GM19239 (cell line): Measurements from ENCODE around the gene ARRB2.
"Not testable (repeated sequence)": the region's sequence is repeated elsewhere in the genome, so short reads cannot be mapped to it uniquely, and the experiment has no call there.

ENCODE experiments used
- DNase-seq: peaks from one replicate; pipeline ENCODE4 v3.0.0; 2011; ENCODE audit warnings: low spot score; ENCODE audit not compliant: insufficient read length
- FAIRE-seq: peaks from 2 replicates; lab custom pipeline; 2011; peaks lifted over from hg19 to GRCh38; lab: Jason Lieb, UNC

ARRB2 gene

DNA sequence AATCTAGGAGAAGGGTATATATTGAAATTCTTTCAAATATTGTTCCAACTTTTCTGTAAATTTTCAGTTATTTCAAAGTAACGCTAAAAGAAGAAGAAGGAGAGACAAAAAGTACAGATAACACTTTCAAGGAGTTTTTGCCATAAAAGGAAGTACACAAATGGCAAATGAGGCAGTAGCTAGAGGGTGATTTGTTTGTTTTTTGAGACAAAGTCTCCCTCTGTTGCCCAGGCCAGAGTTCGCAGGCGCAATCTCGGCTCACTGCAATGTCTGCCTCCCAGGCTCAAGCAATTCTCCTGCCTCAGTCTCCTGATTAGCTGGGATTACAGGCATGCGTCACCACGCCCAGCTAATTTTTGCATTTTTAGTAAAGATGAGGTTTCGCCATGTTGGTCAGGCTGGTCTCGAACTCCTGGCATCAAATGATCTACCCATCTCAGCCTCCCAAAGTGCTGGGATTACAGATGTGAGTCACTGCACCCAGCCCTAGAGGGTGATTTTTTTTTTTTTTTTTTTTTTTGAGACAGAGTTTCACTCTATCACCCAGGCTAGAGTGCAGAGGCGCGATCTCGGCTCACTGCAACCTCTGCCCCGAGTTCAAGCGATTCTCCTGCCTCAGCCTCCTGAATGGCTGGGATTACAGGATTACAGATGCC is 10.9 kb upstream of the ARRB2 start:
- not testable (repeated sequence) for DNase-seq, FAIRE-seq

DNA sequence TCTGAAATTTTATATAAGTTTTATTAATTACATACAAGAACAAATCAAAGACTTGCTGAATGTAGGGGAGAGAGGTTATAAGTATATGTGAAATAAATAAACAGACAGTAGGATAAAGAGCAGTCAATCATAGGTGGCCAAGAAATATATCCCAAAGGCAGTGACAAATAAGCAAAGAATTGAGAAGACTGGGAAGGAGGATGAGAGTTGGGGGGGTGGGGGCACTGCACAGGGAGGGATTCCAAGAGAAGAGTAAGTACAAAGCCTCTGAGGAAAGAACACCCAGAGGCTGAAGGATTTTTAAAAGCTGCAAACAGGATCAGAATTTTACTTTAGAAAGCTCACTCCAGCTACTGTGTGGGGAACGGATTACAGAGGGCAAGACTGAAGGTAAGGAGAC is 9.3 kb upstream of the ARRB2 start:
- no peak for DNase-seq
- FAIRE-seq = no peak

DNA sequence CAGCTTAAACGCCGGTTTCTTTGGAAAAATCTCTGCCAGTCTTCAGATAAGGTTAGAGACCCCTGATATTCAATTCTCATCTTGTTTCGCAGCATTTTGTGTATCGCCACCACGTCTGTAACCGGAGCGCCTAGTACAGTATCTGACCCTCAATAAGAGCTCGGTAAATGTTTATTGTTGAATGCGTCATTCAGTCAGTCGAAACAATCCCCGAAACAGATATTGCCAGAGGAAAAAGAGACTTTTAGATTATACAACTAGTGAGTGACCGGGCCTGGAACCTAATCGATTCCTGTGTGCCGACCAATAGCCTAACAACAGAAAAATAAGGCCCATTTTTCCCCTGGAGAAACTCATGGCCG is 7.1 kb upstream of the ARRB2 start:
- FAIRE-seq = peak; percentile 21

DNA sequence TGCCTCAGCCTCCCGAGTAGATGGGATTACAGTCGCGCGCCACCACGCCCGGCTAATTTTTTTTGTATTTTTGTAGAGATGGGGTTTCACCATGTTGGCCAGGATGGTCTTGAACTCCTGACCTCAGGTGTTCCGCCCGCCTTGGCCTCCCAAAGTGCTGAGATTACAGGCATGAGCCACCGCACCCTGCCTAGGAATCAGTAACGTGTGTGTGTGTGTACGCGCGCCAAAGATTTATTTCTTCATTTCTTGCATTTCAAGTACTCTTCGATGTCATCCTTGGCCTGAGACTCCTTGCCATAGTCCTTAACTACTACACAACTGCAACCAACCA is 5.9 kb upstream of the ARRB2 start:
- not testable (repeated sequence) for FAIRE-seq, DNase-seq

More for the DNA sequence above, 7.1 kb upstream of the ARRB2 start:
- DNase-seq = no peak

DNA sequence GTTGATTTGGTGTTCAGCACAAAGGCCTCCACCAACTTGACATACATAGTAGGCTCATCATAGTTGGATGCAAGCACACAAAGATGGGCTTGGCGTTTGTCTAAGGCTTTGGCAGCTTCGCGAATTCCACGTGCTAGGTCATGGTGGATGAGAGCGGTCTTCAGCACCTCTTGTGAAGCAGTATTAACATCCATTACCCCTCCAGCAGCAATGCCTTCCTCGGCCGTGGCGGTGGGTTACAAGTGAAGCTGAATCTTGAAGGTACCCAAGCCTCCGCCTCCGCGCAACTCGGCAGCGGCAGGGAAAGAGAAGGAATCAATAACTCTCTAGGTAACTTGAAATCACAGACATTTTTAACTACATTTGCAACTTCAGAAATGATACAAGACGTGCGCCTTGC is 5.4 kb upstream of the ARRB2 start:
- FAIRE-seq = peak; percentile 61

DNA sequence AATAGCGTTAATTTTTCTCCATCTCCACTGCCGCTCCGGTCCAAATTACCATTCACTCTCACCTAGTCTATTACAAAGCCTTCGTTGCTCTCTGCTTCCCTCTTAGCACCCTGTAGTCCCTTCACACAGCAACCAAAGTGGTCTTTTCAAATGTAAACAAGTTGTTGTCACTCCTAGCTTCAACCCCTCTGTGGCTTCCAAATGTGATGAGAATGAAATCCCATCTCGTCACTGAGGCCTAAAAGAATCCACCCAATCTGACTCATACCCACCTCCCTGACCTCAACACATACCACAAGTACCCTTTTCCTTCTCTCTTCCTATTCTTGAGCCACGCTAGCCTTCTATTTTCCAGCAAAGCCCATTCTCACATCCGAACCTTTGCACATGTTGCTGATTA is 4.3 kb upstream of the ARRB2 start:
- FAIRE-seq (no peak), DNase-seq (no peak)

More for the DNA sequence above, 5.4 kb upstream of the ARRB2 start:
- no peak for DNase-seq

DNA sequence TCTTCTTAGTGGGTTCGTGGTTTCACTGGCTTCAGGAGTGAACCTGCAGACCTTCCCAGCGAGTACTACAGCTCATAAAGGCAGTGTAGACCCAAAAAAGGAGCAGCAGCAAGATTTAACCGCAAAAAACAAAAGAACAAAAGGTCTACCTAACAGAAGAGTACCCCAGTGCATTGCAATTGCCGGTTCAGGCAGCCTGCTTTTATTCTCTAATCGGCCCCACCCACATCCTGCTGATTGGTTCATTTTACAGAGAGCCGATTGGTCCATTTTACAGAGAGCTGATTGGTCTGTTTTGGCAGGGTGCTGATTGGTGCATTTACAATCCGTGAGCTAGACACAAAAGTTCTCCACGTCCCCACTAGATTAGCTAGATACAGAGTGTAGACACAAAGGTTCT is 2.0 kb upstream of the ARRB2 start:
- FAIRE-seq (peak; percentile 44), DNase-seq (no peak)

DNA sequence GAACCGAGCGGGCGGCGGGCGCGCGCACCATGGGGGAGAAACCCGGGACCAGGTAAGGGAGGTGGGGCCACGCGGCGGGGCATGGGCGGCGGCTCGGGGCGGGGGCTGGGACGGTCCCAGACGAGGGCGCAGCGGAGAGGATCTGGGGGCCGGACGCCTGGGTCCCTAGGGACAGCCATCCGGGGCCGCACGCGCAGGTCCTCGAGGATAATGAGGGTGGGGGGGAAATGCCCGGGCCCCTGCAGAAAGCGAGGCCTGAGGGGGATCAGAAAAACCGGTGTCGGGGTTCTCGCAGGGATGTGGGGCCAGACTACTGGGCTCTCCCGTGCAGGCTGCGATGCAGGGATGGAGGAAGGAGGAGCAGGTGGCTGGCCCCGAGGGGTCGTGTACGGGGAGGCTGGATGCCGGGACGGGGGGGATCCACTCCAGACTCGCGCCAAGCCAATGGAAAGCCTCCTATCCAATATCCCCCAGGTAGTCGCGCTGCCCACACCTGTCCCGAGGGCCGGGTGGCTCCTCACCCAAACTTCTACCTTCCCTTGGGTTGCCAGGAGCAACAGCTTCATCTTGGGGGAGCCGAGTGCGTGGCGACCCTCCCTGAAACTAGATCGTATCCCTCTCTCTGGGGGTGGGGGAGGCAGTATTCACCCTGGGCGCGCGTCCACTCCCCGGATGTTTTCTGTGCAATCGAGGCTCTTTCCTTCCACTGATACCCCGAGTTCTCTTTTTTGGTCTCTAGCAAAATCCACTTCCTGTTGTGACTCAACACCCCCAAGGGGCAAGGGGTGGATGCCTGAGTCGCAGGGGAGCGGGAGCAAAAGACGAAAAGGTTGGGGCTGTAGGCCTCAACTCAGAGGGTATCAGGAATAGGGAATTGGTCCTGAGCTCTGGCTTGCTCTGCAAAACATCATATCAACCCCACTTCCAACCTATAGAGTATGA is 532 bp downstream of the ARRB2 start:
- DNase-seq = no peak
- peak; percentile 92 for FAIRE-seq

DNA sequence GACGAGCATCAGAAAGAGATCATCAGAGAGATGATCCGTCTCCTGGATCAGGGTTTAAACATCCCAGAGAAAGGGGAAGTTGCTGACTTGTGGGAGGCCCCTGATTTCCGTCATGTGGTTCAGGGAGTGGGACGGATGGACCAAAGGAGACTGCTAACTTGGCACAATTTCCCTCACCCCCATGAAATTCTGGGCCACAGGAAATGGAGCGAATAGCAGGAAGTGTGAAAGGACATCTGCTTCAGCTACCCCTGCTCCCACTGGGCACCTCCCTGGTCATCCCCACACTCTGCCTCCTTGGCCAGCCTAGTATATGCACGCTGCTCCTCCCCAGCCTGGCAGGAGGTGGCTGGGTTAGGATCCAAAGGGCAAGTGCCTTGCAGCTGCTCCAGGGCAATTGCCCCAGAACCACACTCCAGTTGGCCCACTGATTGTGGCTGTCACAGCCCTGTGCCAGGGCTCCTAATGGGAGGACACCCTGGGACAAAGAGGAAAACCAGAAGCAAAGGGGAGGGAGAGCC is 1.3 kb downstream of the ARRB2 start:
- DNase-seq = no peak
- FAIRE-seq = no peak

DNA sequence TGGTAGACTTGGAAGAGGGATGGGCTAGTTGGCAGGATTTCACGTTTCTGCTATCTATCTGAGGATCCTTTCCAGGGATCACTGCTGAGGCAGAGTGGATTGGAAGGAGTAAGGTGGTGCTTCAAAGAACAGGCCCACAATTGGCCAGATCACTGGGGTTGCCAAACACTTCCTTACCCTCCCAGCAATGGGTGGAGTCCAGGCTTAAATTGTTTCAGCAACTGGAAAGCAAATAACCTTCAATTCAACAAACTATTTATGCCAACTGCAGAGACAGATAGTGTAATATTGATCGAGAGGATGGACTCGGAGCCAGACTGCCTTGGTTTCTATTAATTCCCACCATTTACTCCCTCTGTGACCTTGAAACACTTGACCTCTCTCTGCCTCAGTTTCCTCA is 2.1 kb downstream of the ARRB2 start:
- DNase-seq = no peak
- FAIRE-seq = no peak

DNA sequence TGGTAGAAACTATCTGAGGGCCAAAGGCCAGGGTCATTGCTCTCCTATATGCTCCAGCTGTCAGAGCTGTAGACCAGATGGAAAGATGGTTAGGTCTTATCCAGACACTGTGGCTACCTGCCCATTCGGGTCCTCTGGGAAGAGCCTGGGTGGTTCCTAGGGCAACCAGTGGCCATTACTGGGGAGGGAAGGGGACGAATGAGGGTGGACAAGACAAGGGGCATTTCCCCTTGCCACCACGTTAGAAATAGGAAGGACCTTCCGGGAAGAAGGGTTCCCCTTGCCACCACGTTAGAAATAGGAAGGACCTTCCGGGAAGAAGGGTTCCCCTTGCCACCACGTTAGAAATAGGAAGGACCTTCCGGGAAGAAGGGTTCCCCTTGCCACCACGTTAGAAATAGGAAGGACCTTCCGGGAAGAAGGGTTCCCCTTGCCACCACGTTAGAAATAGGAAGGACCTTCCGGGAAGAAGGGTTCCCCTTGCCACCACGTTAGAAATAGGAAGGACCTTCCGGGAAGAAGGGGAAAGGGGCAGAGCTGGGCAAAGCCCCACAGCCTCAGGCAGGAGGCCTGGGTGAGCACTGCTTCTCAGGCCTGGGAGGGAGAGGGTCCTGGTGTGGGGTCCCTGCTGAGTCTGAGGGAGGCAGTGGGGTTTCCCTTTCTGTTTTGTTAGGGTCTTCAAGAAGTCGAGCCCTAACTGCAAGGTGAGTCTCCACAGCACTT is 4.1 kb downstream of the ARRB2 start:
- DNase-seq, FAIRE-seq: not testable (repeated sequence)

DNA sequence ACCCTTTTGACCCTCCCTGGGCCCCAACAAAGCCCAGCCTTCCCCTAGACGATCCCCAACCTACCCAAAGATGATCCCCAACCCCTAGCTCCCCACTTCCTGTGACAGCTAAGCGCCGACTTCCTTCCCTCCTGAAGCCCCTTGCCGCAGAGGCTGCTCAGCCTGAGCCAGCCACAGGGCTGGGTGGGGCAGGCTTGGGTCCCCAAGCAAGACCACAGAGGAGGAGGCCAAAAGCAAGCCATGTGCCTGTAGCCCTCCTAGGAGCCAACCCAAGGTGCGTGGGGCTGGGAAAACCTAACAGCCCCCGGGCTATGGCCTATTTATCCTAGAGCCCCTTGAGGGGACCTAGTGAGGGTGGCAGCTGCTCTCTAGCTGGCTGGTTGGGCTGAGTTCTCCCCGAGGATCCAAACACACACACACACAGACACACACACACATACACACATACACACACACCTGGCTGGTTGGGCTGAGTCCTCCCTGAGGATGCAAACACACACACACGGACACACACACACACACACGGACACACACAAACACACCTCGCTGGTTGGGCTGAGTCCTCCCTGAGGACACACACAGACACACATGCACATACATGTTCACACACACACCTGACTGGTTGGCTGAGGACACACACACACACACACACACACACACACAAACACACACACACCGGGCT is 4.8 kb downstream of the ARRB2 start:
- no peak for DNase-seq
- no peak for FAIRE-seq

DNA sequence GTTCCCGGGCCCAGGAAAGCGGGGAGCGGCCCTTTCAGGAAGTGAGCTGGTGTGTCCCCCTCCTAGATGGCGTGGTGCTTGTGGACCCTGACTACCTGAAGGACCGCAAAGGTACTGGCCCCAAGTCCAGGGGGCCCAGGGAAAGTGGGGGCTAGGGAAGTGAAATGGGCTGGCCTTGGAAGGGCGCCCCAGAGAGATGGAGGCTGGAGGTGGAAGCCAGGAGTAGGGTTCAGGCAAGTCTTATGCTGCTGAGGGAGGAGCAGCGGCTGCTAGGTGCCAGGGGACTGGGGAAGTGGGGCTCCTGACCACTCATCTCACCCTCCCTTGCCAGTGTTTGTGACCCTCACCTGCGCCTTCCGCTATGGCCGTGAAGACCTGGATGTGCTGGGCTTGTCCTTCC is 5.6 kb downstream of the ARRB2 start:
- DNase-seq (no peak), FAIRE-seq (no peak)

DNA sequence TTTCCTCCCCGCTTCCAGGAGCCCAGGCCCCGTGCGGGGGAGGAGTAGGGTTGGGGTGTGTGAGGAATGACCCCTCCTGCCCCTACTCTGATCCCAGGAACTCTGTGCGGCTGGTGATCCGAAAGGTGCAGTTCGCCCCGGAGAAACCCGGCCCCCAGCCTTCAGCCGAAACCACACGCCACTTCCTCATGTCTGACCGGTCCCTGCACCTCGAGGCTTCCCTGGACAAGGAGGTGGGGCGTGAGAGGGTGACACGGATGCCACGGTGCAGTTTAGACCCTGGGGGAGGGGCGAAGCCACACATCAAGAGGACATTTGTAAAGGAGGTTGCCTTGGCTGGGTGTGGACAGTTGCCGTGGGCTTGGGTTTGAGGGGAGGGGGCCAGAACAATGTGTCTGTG is 7.4 kb downstream of the ARRB2 start:
- no peak for DNase-seq
- FAIRE-seq = no peak

DNA sequence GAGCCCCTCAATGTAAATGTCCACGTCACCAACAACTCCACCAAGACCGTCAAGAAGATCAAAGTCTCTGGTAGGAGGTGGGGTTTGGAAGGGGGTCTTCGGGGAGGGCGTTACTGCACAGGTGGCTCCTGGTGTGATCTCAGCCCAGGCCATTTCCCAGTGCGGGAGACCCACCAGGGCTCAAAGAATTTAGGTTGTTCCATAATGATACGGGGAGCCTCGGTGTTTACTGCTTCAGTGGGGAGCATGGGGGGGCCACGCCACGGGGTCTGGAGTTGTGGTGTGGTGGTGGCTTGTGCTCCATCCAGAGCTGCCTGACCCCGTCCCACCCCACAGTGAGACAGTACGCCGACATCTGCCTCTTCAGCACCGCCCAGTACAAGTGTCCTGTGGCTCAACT is 7.8 kb downstream of the ARRB2 start:
- no peak for FAIRE-seq
- DNase-seq = no peak

DNA sequence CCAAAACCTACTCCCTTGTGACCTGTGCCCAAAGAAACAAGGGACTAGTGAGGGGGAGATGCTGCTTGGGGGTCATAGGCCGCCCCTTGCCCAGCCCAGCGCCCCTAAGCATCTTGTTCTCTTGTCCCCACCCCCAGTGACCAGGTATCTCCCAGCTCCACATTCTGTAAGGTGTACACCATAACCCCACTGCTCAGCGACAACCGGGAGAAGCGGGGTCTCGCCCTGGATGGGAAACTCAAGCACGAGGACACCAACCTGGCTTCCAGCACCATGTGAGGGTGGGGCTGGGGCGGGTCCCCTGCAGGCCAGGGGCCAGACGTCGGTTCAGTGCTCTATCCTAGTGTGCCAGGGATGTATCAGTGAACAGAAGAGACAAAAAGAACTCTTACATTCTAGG is 8.7 kb downstream of the ARRB2 start:
- no peak for FAIRE-seq
- no peak for DNase-seq

DNA sequence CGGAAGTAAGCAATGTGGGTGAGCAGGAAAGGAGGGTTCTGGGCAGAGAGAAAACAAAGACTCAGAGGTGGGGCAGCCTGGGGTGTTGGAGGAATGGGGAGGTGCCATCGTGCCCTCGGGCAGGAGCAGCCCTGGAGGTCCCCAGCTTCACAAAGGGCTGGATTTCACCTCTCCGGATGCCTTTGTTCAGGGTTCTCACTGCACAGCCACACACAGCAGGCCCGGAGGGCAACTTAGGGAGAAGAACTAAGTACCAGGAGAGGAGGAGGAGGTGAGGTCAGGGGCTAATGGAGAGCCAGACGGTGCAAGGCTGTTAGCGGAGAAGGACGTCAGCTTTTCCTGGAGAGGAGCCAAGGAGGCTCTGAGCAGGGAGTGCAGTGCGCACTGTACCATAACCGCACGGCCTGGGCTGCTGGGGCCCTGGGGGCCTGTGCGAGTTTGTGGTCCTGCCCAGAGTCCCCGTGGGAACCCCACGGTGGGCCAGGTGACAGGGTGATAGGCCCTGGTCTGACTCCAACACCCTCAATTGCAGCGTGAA is 9.3 kb downstream of the ARRB2 start:
- DNase-seq = no peak
- FAIRE-seq = no peak

DNA sequence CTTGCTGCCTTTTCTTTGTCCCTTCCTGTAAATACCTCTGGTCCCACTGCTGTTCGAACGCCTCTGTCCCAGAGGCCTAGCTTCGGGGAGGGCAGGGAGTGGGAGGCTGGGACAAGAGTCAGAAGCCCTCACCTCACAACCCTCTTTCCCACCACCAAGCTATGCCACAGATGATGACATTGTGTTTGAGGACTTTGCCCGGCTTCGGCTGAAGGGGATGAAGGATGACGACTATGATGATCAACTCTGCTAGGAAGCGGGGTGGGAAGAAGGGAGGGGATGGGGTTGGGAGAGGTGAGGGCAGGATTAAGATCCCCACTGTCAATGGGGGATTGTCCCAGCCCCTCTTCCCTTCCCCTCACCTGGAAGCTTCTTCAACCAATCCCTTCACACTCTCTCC is 10.4 kb downstream of the ARRB2 start:
- DNase-seq (no peak), FAIRE-seq (no peak)

DNA sequence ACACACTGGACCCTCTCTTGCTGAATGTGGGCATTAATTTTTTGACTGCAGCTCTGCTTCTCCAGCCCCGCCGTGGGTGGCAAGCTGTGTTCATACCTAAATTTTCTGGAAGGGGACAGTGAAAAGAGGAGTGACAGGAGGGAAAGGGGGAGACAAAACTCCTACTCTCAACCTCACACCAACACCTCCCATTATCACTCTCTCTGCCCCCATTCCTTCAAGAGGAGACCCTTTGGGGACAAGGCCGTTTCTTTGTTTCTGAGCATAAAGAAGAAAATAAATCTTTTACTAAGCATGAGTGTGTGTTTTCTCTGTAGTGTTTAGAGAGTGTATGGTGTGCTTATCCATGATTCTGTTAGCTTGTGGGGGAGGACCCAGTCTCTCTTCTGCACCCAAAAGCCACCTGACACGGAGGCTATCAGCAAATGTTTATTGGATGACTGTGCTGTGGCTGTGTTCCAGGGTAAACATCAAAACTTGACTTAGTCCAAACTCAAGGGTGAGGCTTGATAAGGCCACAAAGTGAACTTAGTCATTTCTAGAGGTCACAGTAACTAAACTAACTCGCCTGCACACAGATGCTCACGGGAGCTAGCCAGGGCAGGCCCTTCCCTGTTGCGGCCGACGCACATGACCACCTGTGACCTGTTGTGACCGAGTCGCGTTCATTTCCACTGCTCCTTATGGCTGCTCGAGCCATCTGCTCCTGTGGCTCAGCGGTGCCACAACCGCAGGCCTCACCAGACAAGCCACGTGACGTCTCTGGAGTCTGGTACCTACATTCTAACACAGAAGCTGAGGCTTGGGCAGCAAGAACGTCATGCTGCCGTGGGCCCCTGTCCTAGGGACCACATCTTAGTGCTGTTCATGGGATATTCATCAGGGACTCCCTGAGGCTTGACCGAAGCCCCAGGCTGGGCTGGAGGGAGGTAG is 11.0 kb downstream of the ARRB2 start:
- FAIRE-seq = peak; percentile 14
- DNase-seq = no peak
